Uterus (tissue), 4 donors: ENCODE measurements around the gene SNRK. TPM values are rescaled to one million over a fixed set of nuclear protein-coding genes. Genes with fewer than 3 reads are reported as not detected.

ENCODE experiments used
- DNase-seq, 2 donors: peaks; one replicate each; pipeline ENCODE4 v3.0.0-alpha.2; 2019 to 2020
- H3K27ac ChIP-seq, 2 donors: fragments of 200-600 bp; sonication (generic); 1 replicate in 1 of 2; 2 replicates in 1 of 2; pipeline ENCODE4 v1.5.1; 2016 to 2018
- H3K27me3 ChIP-seq, 2 donors: fragments of 200-600 bp; sonication (generic); one replicate each; pipeline ENCODE4 v1.5.1; 2018 to 2019; ENCODE audit warnings: control low read depth in 1 of 2
- H3K36me3 ChIP-seq, 2 donors: fragments of 200-600 bp; sonication (generic); one replicate each; pipeline ENCODE4 v1.5.1; 2019; ENCODE audit warnings: control low read depth in 1 of 2
- H3K4me1 ChIP-seq, 2 donors: fragments of 200-600 bp; sonication (generic); one replicate each; pipeline ENCODE4 v1.5.1; 2018 to 2019; ENCODE audit warnings: control low read depth in 1 of 2
- H3K4me3 ChIP-seq, 2 donors: fragments of 200-600 bp; sonication (generic); 1 replicate in 1 of 2; 2 replicates in 1 of 2; pipeline ENCODE4 v1.5.1; 2018 to 2019; ENCODE audit warnings: mild to moderate bottlenecking in 1 of 2
- H3K9me3 ChIP-seq, 2 donors: fragments of 200-600 bp; sonication (generic); one replicate each; pipeline ENCODE4 v1.5.1; 2019; ENCODE audit warnings: control low read depth in 1 of 2
- CTCF ChIP-seq, 4 experiments: fragments of 200-600 bp in 2 of 4; fragments of 450-650 bp in 2 of 4; sonication (generic) in 2 of 4; IDR thresholded peaks; one replicate each; pipeline ENCODE4 v1.5.1; 2016 to 2019; ENCODE audit warnings: antibody characterized with exemption in 4 of 4, mild to moderate bottlenecking in 2 of 4, moderate library complexity in 1 of 4
- POLR2A ChIP-seq, 2 donors: fragments of 450-650 bp; IDR thresholded peaks; one replicate each; pipeline ENCODE4 v1.6.1; 2016; ENCODE audit warnings: antibody characterized with exemption in 2 of 2, mild to moderate bottlenecking in 1 of 2, moderate library complexity in 1 of 2
- intact Hi-C: fragments of 100-400 bp; cut with DNase I; formaldehyde crosslinking; loops from one replicate; pipeline ENCODE4 v1.15.1; 2023; ENCODE audit warnings: low total_unique reads
- total RNA-seq, 4 donors: library from RNA; depleted of rRNA in 3 of 4; stranded (reverse); fragments of >200 nt in 3 of 4; gene quantifications; one replicate each; pipeline versions ENCODE4 v1.1.0 to v1.2.4, GENCODE V29; 2014 to 2023
- donor health status: DM: yes; HTN: yes; CAD: no.

Gene SNRK
- total RNA-seq, 4 donors from 2014 or later, result 57.1 to 109 (median 98.3) TPM

- no peaks in the 10 kb centered on the region for H3K27me3 ChIP-seq
- TF ChIP-seq CTCF (IDR thresholded peaks at IDR 0.05), result no peak
- no peak for TF ChIP-seq POLR2A (IDR thresholded peaks at IDR 0.05)
- H3K9me3 ChIP-seq, result peaks cover 0 to 15% of the 10 kb centered on the region in 2 donors
- intact Hi-C loops, result no loop called here
- H3K27ac ChIP-seq, result no peak overlapping the region
- H3K4me1 ChIP-seq, result peaks cover 0 to 5% of the 10 kb centered on the region in 2 donors
- H3K36me3 ChIP-seq, result no peaks in the 10 kb centered on the region
- no peak overlapping the region for H3K4me3 ChIP-seq
- no peak for DNase-seq
These were observed 52.0 kb downstream of the SNRK start for GRCh38 chr3:43338295-43338694.

GRCh38 chr3:43340403-43340802, 54.1 kb downstream of the SNRK start:
- peaks cover 2 to 13% of the 10 kb centered on the region in 2 donors for H3K4me1 ChIP-seq
- no peaks in the 10 kb centered on the region for H3K36me3 ChIP-seq
- no peak overlapping the region for H3K27ac ChIP-seq
- intact Hi-C loops, result no loop called here
- H3K4me3 ChIP-seq, result no peak overlapping the region
- no peak for DNase-seq
- H3K9me3 ChIP-seq, result peaks cover 0 to 15% of the 10 kb centered on the region in 2 donors
- H3K27me3 ChIP-seq, result no peaks in the 10 kb centered on the region
- no peak for TF ChIP-seq POLR2A (IDR thresholded peaks at IDR 0.05)
- no peak for TF ChIP-seq CTCF (IDR thresholded peaks at IDR 0.05)

GRCh38 chr3:43341788-43342187, 55.4 kb downstream of the SNRK start:
- Histone ChIP-seq H3K36me3 (no peaks in the 10 kb centered on the region), H3K27me3 (no peaks in the 10 kb centered on the region), H3K4me1 (peaks cover 7 to 13% of the 10 kb centered on the region in 2 donors), H3K27ac (peak overlapping the region in 1 of 2 donors; percentile 2), H3K9me3 (peaks cover 0 to 15% of the 10 kb centered on the region in 2 donors), H3K4me3 (no peak overlapping the region)
- intact Hi-C loops, result no loop called here
- no peak for DNase-seq
- TF ChIP-seq POLR2A (IDR thresholded peaks at IDR 0.05), result no peak

- TF ChIP-seq POLR2A (IDR thresholded peaks at IDR 0.05) (no peak), CTCF (IDR thresholded peaks at IDR 0.05) (no peak)
- H3K4me1 ChIP-seq, result peaks cover 7 to 13% of the 10 kb centered on the region in 2 donors
- peak overlapping the region; percentile 44 to 78 for H3K27ac ChIP-seq
- peaks cover 0 to 7% of the 10 kb centered on the region in 2 donors for H3K9me3 ChIP-seq
- no peaks in the 10 kb centered on the region for H3K27me3 ChIP-seq
- no peak overlapping the region for H3K4me3 ChIP-seq
- no peaks in the 10 kb centered on the region for H3K36me3 ChIP-seq
- no peak for DNase-seq
- intact Hi-C loops, result no loop called here
These were observed 56.8 kb downstream of the SNRK start for GRCh38 chr3:43343185-43343584.

GRCh38 chr3:43343815-43344214, 57.5 kb downstream of the SNRK start:
- Histone ChIP-seq H3K4me3 (no peak overlapping the region), H3K27me3 (no peaks in the 10 kb centered on the region), H3K36me3 (no peaks in the 10 kb centered on the region), H3K27ac (peak overlapping the region; percentile 44 to 78), H3K9me3 (peaks cover 0 to 2% of the 10 kb centered on the region in 2 donors), H3K4me1 (peaks cover 7 to 13% of the 10 kb centered on the region in 2 donors)
- intact Hi-C loops, result no loop called here
- no peak for TF ChIP-seq CTCF (IDR thresholded peaks at IDR 0.05)
- TF ChIP-seq POLR2A (IDR thresholded peaks at IDR 0.05), result no peak
- DNase-seq, result no peak

- Histone ChIP-seq H3K4me3 (no peak overlapping the region), H3K27me3 (no peaks in the 10 kb centered on the region), H3K36me3 (no peaks in the 10 kb centered on the region), H3K9me3 (no peaks in the 10 kb centered on the region), H3K4me1 (peaks cover 7 to 13% of the 10 kb centered on the region in 2 donors), H3K27ac (peak overlapping the region; percentile 44 to 78)
- DNase-seq, result no peak
- TF ChIP-seq CTCF (IDR thresholded peaks at IDR 0.05), result no peak
- TF ChIP-seq POLR2A (IDR thresholded peaks at IDR 0.05), result no peak
- intact Hi-C loops, result no loop called here
These were observed 58.2 kb downstream of the SNRK start for GRCh38 chr3:43344520-43344919.
